PFSK-1 (cell line): Measurements from ENCODE around the gene LPCAT1.

Experiments used
- FOXP2 ChIP-seq: optimal IDR thresholded peaks from 2 replicates; pipeline ENCODE3; 2011; ENCODE audit warnings: borderline replicate concordance, control low read depth, inconsistent platforms; ENCODE audit not compliant: insufficient read depth; ENCODE audit errors: extremely low read length, extremely low read depth
- POLR2AphosphoS5 ChIP-seq: IDR thresholded peaks from 2 replicates; pipeline ENCODE4 v1.6.1; 2012; ENCODE audit warnings: low read depth, mild to moderate bottlenecking, control low read depth, low read length, moderate library complexity
- REST ChIP-seq, 2 experiments: IDR thresholded peaks; 2 replicates each; pipeline versions ENCODE4 v1.6.1 to v1.8.0; 2011 to 2012; ENCODE audit warnings: low read depth in 2 of 2, low read length in 2 of 2, control low read depth in 1 of 2, inconsistent platforms in 1 of 2, mild to moderate bottlenecking in 1 of 2, moderate library complexity in 1 of 2; ENCODE audit not compliant: insufficient read depth in 1 of 2
- SIN3A ChIP-seq: IDR thresholded peaks from 2 replicates; pipeline ENCODE4 v1.6.1; 2012; ENCODE audit warnings: mild to moderate bottlenecking, low read length, moderate library complexity, borderline replicate concordance; ENCODE audit not compliant: insufficient read depth
- TAF1 ChIP-seq: IDR thresholded peaks from 2 replicates; pipeline ENCODE4 v1.6.1; 2012; ENCODE audit warnings: low read length, control low read depth, borderline replicate concordance; ENCODE audit not compliant: insufficient read depth

Gene LPCAT1

GRCh38 chr5:1516615-1517601 lies 6.9 kb downstream of the LPCAT1 start:
- TF ChIP-seq FOXP2 (no peak), REST (IDR thresholded peaks at IDR 0.05; ENCODE audit: insufficient read depth in 1 of 2, low read depth in 2 of 2, low read length in 2 of 2) (no peak), SIN3A (no peak), POLR2AphosphoS5 (no peak), TAF1 (no peak)

- TF ChIP-seq SIN3A (no peak), POLR2AphosphoS5 (no peak), TAF1 (no peak), FOXP2 (no peak), REST (IDR thresholded peaks at IDR 0.05; ENCODE audit: insufficient read depth in 1 of 2, low read depth in 2 of 2, low read length in 2 of 2) (no peak)
Measured at GRCh38 chr5:1515921-1516571, 7.7 kb downstream of the LPCAT1 start.

- no peak for TF ChIP-seq POLR2AphosphoS5
- TF ChIP-seq REST (IDR thresholded peaks at IDR 0.05; ENCODE audit: insufficient read depth in 1 of 2, low read depth in 2 of 2, low read length in 2 of 2), result no peak
- TF ChIP-seq FOXP2, result no peak
- TF ChIP-seq SIN3A, result no peak
- no peak for TF ChIP-seq TAF1
Measured at GRCh38 chr5:1515311-1515920, 8.3 kb downstream of the LPCAT1 start.

- TF ChIP-seq TAF1 (no peak), SIN3A (no peak), REST (IDR thresholded peaks at IDR 0.05; ENCODE audit: insufficient read depth in 1 of 2, low read depth in 2 of 2, low read length in 2 of 2) (no peak), FOXP2 (no peak), POLR2AphosphoS5 (no peak)
Measured at GRCh38 chr5:1514027-1514818, 9.5 kb downstream of the LPCAT1 start.
